Rectal smooth muscle tissue (tissue), 1 donor: Measurements from ENCODE around the gene RUVBL2.

Source experiments
- H3K27ac ChIP-seq: one replicate; pipeline ENCODE4 v1.7.0; 2013; ENCODE audit warnings: low read depth, low read length, inconsistent platforms
- H3K27me3 ChIP-seq: one replicate; pipeline ENCODE4 v1.7.0; 2013; ENCODE audit warnings: low read length; ENCODE audit not compliant: control insufficient read depth, insufficient read depth
- H3K36me3 ChIP-seq: one replicate; pipeline ENCODE4 v1.7.0; 2013; ENCODE audit warnings: low read length; ENCODE audit not compliant: control insufficient read depth, insufficient read depth
- H3K4me1 ChIP-seq: one replicate; pipeline ENCODE4 v1.7.0; 2013; ENCODE audit warnings: low read length; ENCODE audit not compliant: control insufficient read depth, insufficient read depth
- H3K4me3 ChIP-seq: one replicate; pipeline ENCODE4 v1.7.0; 2013; ENCODE audit warnings: low read length
- H3K9ac ChIP-seq: one replicate; pipeline ENCODE4 v1.7.0; 2013; ENCODE audit warnings: low read length

RUVBL2 gene

GRCh38 chr19:48966541-48967345, 26.9 kb upstream of the RUVBL2 start:
- Histone ChIP-seq H3K9ac (peak overlapping the region; percentile 43), H3K27me3 (no peaks in the 10 kb centered on the region), H3K36me3 (peaks cover 13% of the 10 kb centered on the region), H3K27ac (peak overlapping the region; percentile 92), H3K4me1 (peaks cover 24% of the 10 kb centered on the region), H3K4me3 (peak overlapping the region; percentile 69)

GRCh38 chr19:48967346-48968178, 26.1 kb upstream of the RUVBL2 start:
- Histone ChIP-seq H3K36me3 (peaks cover 13% of the 10 kb centered on the region), H3K27ac (peak overlapping the region; percentile 30), H3K4me3 (peak overlapping the region; percentile 9), H3K4me1 (peaks cover 24% of the 10 kb centered on the region), H3K27me3 (no peaks in the 10 kb centered on the region), H3K9ac (no peak overlapping the region)

- peaks cover 23% of the 10 kb centered on the region for H3K4me1 ChIP-seq
- H3K9ac ChIP-seq, result no peak overlapping the region
- peaks cover 13% of the 10 kb centered on the region for H3K36me3 ChIP-seq
- no peak overlapping the region for H3K27ac ChIP-seq
- H3K4me3 ChIP-seq, result no peak overlapping the region
- no peaks in the 10 kb centered on the region for H3K27me3 ChIP-seq
Measured at GRCh38 chr19:48968179-48968661, 25.5 kb upstream of the RUVBL2 start.

GRCh38 chr19:48968813-48969218, 24.9 kb upstream of the RUVBL2 start:
- no peak overlapping the region for H3K4me3 ChIP-seq
- no peaks in the 10 kb centered on the region for H3K27me3 ChIP-seq
- H3K36me3 ChIP-seq, result peaks cover 14% of the 10 kb centered on the region
- no peak overlapping the region for H3K27ac ChIP-seq
- no peak overlapping the region for H3K9ac ChIP-seq
- H3K4me1 ChIP-seq, result peaks cover 17% of the 10 kb centered on the region

GRCh38 chr19:48969276-48970138, 24.2 kb upstream of the RUVBL2 start:
- Histone ChIP-seq H3K36me3 (peaks cover 21% of the 10 kb centered on the region), H3K27me3 (no peaks in the 10 kb centered on the region), H3K4me1 (peaks cover 10% of the 10 kb centered on the region), H3K27ac (no peak overlapping the region), H3K4me3 (no peak overlapping the region), H3K9ac (no peak overlapping the region)

- Histone ChIP-seq H3K4me3 (no peak overlapping the region), H3K4me1 (peaks cover 9% of the 10 kb centered on the region), H3K27me3 (no peaks in the 10 kb centered on the region), H3K27ac (no peak overlapping the region), H3K36me3 (peaks cover 22% of the 10 kb centered on the region), H3K9ac (no peak overlapping the region)
Measured at GRCh38 chr19:48970139-48970766, 23.4 kb upstream of the RUVBL2 start.

GRCh38 chr19:48970923-48971395, 22.7 kb upstream of the RUVBL2 start:
- Histone ChIP-seq H3K27ac (no peak overlapping the region), H3K9ac (no peak overlapping the region), H3K4me1 (peaks cover 9% of the 10 kb centered on the region), H3K36me3 (peaks cover 22% of the 10 kb centered on the region), H3K27me3 (no peaks in the 10 kb centered on the region), H3K4me3 (no peak overlapping the region)

- H3K4me3 ChIP-seq, result no peak overlapping the region
- peaks cover 18% of the 10 kb centered on the region for H3K36me3 ChIP-seq
- peaks cover 3% of the 10 kb centered on the region for H3K4me1 ChIP-seq
- no peak overlapping the region for H3K9ac ChIP-seq
- H3K27ac ChIP-seq, result no peak overlapping the region
- H3K27me3 ChIP-seq, result no peaks in the 10 kb centered on the region
Measured at GRCh38 chr19:48975947-48976847, 17.5 kb upstream of the RUVBL2 start.

- peaks cover 21% of the 10 kb centered on the region for H3K36me3 ChIP-seq
Measured at GRCh38 chr19:48977061-48977460, 16.6 kb upstream of the RUVBL2 start.

GRCh38 chr19:48982280-48982679, 11.4 kb upstream of the RUVBL2 start:
- Histone ChIP-seq H3K4me3 (no peak overlapping the region), H3K27me3 (no peaks in the 10 kb centered on the region), H3K4me1 (peaks cover 3% of the 10 kb centered on the region), H3K36me3 (peaks cover 28% of the 10 kb centered on the region), H3K9ac (no peak overlapping the region), H3K27ac (no peak overlapping the region)

More at GRCh38 chr19:48977061-48977460, 16.6 kb upstream of the RUVBL2 start:
- no peak overlapping the region for H3K27ac ChIP-seq
- no peaks in the 10 kb centered on the region for H3K27me3 ChIP-seq
- no peak overlapping the region for H3K9ac ChIP-seq
- peaks cover 3% of the 10 kb centered on the region for H3K4me1 ChIP-seq
- no peak overlapping the region for H3K4me3 ChIP-seq

GRCh38 chr19:48985711-48986110, 8.0 kb upstream of the RUVBL2 start:
- no peaks in the 10 kb centered on the region for H3K27me3 ChIP-seq
- H3K4me3 ChIP-seq, result no peak overlapping the region
- H3K4me1 ChIP-seq, result no peaks in the 10 kb centered on the region
- no peak overlapping the region for H3K27ac ChIP-seq
- H3K9ac ChIP-seq, result no peak overlapping the region
- peaks cover 31% of the 10 kb centered on the region for H3K36me3 ChIP-seq
